GM19023 (cell line): ENCODE results near the gene C1orf226.
"Not testable (repeated sequence)": the region's sequence is repeated elsewhere in the genome, so short reads cannot be mapped to it uniquely, and the experiment has no call there.

Source experiments
- ATAC-seq: cut with Tn5 transposase; IDR thresholded peaks from one replicate; pipeline ENCODE4 v1.9.1; 2021; ENCODE audit warnings: mild to moderate bottlenecking, moderate library complexity; ENCODE audit not compliant: unreplicated experiment

Gene C1orf226

GRCh38 chr1:162404550-162405160, 23.1 kb downstream of the C1orf226 start:
- ATAC-seq, result no peak

GRCh38 chr1:162405800-162406199, 24.3 kb downstream of the C1orf226 start:
- no peak for ATAC-seq

GRCh38 chr1:162406811-162407210, 25.3 kb downstream of the C1orf226 start:
- no peak for ATAC-seq

GRCh38 chr1:162407539-162407938, 26.0 kb downstream of the C1orf226 start:
- no peak for ATAC-seq

GRCh38 chr1:162412002-162412401, 30.5 kb downstream of the C1orf226 start, which contains the start of gene SH2D1B:
Gene SH2D1B, minus strand, starts transcription at chr1:162412136. Its CDS starts 120 bp downstream, at chr1:162412016.
- ATAC-seq, result no peak

- ATAC-seq, result no peak
Observed at GRCh38 chr1:162416215-162416614, 34.7 kb downstream of the C1orf226 start.

- ATAC-seq, result no peak
Observed at GRCh38 chr1:162416909-162417308, 35.4 kb downstream of the C1orf226 start.

- ATAC-seq, result no peak
Observed at GRCh38 chr1:162417650-162418049, 36.1 kb downstream of the C1orf226 start.

GRCh38 chr1:162418584-162418983, 37.1 kb downstream of the C1orf226 start:
- ATAC-seq, result not testable (repeated sequence)

GRCh38 chr1:162419450-162419931, 38.0 kb downstream of the C1orf226 start:
- ATAC-seq, result not testable (repeated sequence)

GRCh38 chr1:162420120-162420519, 38.6 kb downstream of the C1orf226 start:
- no peak for ATAC-seq

GRCh38 chr1:162421258-162422164, 40.0 kb downstream of the C1orf226 start:
- no peak for ATAC-seq

- ATAC-seq, result no peak
Observed at GRCh38 chr1:162422662-162423375, 41.3 kb downstream of the C1orf226 start.

GRCh38 chr1:162430583-162430982, 49.1 kb downstream of the C1orf226 start:
- ATAC-seq, result no peak

- not testable (repeated sequence) for ATAC-seq
Observed at GRCh38 chr1:162432977-162433713, 51.6 kb downstream of the C1orf226 start.
